Endodermal cell (in vitro differentiated cells): ENCODE measurements around the gene NOX3. TPM values are rescaled to one million over a fixed set of nuclear protein-coding genes. Genes with fewer than 3 reads are reported as not detected.

Experiments
- DNase-seq: peaks from one replicate; pipeline ENCODE4 v3.0.0-alpha.2; 2017
- H3K27ac ChIP-seq: 2 replicates; pipeline ENCODE4 v1.5.1; 2013; ENCODE audit warnings: mild to moderate bottlenecking, low read depth, low read length, moderate library complexity
- H3K27me3 ChIP-seq: 2 replicates; pipeline ENCODE4 v1.6.1; 2013; ENCODE audit warnings: mild to moderate bottlenecking, low read length, moderate library complexity; ENCODE audit not compliant: insufficient read depth, control insufficient read depth, poor library complexity, severe bottlenecking
- H3K36me3 ChIP-seq: 2 replicates; pipeline ENCODE4 v1.7.0; 2013; ENCODE audit warnings: mild to moderate bottlenecking, low read length, moderate library complexity; ENCODE audit not compliant: control insufficient read depth, insufficient read depth
- H3K4me1 ChIP-seq: one replicate; pipeline ENCODE4 v1.7.0; 2013; ENCODE audit warnings: low read length; ENCODE audit not compliant: control insufficient read depth, insufficient read depth
- H3K4me3 ChIP-seq: 2 replicates; pipeline ENCODE4 v1.5.1; 2013; ENCODE audit warnings: mild to moderate bottlenecking, low read length, moderate library complexity
- H3K9ac ChIP-seq: 2 replicates; pipeline ENCODE4 v1.6.1; 2013; ENCODE audit warnings: mild to moderate bottlenecking, low read length, moderate library complexity; ENCODE audit not compliant: poor library complexity, severe bottlenecking; ENCODE audit errors: extremely low read depth
- H3K9me3 ChIP-seq: 2 replicates; pipeline ENCODE4 v1.6.1; 2013; ENCODE audit warnings: mild to moderate bottlenecking, low read length, moderate library complexity; ENCODE audit not compliant: control insufficient read depth
- H3K27ac Mint-ChIP-seq: 2 replicates; pipeline ENCODE4 v1.8.0; 2020; ENCODE audit warnings: mixed read lengths
- H3K27me3 Mint-ChIP-seq: 2 replicates; pipeline ENCODE4 v1.8.0; 2021; ENCODE audit warnings: mild to moderate bottlenecking, mixed read lengths; ENCODE audit not compliant: insufficient read depth
- H3K36me3 Mint-ChIP-seq: 2 replicates; pipeline ENCODE4 v1.8.0; 2020; ENCODE audit warnings: low read depth, mixed read lengths
- H3K4me1 Mint-ChIP-seq: 2 replicates; pipeline ENCODE4 v1.8.0; 2020; ENCODE audit warnings: mixed read lengths
- H3K4me3 Mint-ChIP-seq: 2 replicates; pipeline ENCODE4 v1.8.0; 2020; ENCODE audit warnings: mild to moderate bottlenecking, moderate library complexity, mixed read lengths
- H3K9me3 Mint-ChIP-seq: 2 replicates; pipeline ENCODE4 v1.8.0; 2020; ENCODE audit warnings: mild to moderate bottlenecking, mixed read lengths
- WGBS, 2 experiments: methylation state at CpG; one replicate each; pipeline versions ENCODE4 v1.1.5 to v1.1.7; 2013; ENCODE audit warnings: missing lambda C conversion rate in 2 of 2, mixed read lengths in 1 of 2; ENCODE audit not compliant: insufficient coverage in 1 of 2, insufficient read length in 1 of 2; 5-methylcytosine and 5-hydroxymethylcytosine counted together
- total RNA-seq, 2 donors: library from RNA; stranded (reverse); fragmentation: NEBNext Ultra II Directional in 1 of 2; extraction: Animal tissue kit (Norgen Biotek cat#: 25700) in 1 of 2; gene quantifications; 2 replicates in 1 of 2; 3 replicates in 1 of 2; pipeline ENCODE4 v1.2.1, GENCODE V29; 2021
- TF ChIP-seq, protein P1 (sequence below): fragments of 200-600 bp; sonication (generic); conservative IDR thresholded peaks from 2 replicates; pipeline ENCODE4 v1.5.0; 2021; ENCODE audit warnings: antibody characterized with exemption, mild to moderate bottlenecking

The NOX3 gene
- total RNA-seq, 2 donors from 2014 or later = not detected

DNA sequence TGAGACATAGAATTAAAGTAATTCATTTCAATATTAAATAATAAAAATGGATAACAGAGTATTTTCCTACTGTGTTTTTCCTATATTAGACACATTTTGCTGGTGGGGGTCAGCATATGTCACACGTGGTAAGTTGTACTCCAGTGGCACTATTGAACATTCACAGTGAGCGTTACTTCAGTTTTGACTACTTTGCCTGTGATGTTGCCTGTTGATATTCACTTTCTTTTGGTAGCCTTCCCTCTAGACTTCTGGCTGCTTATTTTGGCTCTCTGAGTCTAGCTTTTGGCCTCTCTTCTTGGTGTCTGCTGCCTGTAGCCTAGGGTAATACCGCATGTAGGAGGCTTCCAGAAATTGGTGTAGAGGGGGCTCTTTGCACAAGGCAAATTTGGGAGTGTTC lies 76.9 kb downstream of the NOX3 start:
- Histone ChIP-seq H3K4me1 (no peaks in the 10 kb centered on the region), H3K27ac (no peak overlapping the region), H3K9me3 (no peaks in the 10 kb centered on the region), H3K4me3 (no peak overlapping the region), H3K36me3 (no peaks in the 10 kb centered on the region), H3K9ac (no peak overlapping the region), H3K27me3 (no peaks in the 10 kb centered on the region)
- Mint-ChIP-seq H3K9me3 (peaks cover 1% of the 10 kb centered on the region), H3K27ac (no peak overlapping the region), H3K4me1 (peaks cover 5% of the 10 kb centered on the region), H3K27me3 (no peaks in the 10 kb centered on the region), H3K36me3 (no peaks in the 10 kb centered on the region), H3K4me3 (no peak overlapping the region)
- TF ChIP-seq, protein P1, sequence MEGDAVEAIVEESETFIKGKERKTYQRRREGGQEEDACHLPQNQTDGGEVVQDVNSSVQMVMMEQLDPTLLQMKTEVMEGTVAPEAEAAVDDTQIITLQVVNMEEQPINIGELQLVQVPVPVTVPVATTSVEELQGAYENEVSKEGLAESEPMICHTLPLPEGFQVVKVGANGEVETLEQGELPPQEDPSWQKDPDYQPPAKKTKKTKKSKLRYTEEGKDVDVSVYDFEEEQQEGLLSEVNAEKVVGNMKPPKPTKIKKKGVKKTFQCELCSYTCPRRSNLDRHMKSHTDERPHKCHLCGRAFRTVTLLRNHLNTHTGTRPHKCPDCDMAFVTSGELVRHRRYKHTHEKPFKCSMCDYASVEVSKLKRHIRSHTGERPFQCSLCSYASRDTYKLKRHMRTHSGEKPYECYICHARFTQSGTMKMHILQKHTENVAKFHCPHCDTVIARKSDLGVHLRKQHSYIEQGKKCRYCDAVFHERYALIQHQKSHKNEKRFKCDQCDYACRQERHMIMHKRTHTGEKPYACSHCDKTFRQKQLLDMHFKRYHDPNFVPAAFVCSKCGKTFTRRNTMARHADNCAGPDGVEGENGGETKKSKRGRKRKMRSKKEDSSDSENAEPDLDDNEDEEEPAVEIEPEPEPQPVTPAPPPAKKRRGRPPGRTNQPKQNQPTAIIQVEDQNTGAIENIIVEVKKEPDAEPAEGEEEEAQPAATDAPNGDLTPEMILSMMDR = no peak
- no peak for DNase-seq
- WGBS, 2 experiments = 89 to 94% methylated on average over 2 to 3 of the region's 3 CpGs

DNA sequence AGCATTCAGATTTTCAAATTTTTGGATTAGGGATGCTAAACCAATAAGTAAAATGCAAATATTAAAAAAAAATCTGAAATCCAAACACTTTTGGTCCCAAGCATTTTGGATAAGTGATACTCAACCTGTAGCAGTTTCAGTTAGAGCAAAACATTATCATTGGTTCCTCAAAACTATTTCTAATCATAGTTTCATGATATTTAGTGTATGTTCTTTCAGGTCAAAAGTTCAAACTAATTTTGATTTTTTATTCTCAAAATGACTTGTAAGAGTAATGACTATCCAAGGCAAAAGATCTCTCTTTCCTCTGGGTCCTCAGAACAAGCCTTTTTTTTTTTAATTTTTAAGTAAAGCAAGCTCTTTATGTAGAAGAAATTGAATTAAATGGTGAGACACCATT lies 77.4 kb downstream of the NOX3 start:
- Histone ChIP-seq H3K4me3 (no peak overlapping the region), H3K4me1 (no peaks in the 10 kb centered on the region), H3K27ac (no peak overlapping the region), H3K36me3 (no peaks in the 10 kb centered on the region), H3K27me3 (no peaks in the 10 kb centered on the region), H3K9me3 (no peaks in the 10 kb centered on the region), H3K9ac (no peak overlapping the region)
- no peaks in the 10 kb centered on the region for H3K36me3 Mint-ChIP-seq
- H3K9me3 Mint-ChIP-seq = peaks cover 1% of the 10 kb centered on the region
- no peak overlapping the region for H3K27ac Mint-ChIP-seq
- H3K27me3 Mint-ChIP-seq = no peaks in the 10 kb centered on the region
- TF ChIP-seq, protein P1 = no peak
- peaks cover 5% of the 10 kb centered on the region for H3K4me1 Mint-ChIP-seq
- H3K4me3 Mint-ChIP-seq = no peak overlapping the region
- DNase-seq = no peak

DNA sequence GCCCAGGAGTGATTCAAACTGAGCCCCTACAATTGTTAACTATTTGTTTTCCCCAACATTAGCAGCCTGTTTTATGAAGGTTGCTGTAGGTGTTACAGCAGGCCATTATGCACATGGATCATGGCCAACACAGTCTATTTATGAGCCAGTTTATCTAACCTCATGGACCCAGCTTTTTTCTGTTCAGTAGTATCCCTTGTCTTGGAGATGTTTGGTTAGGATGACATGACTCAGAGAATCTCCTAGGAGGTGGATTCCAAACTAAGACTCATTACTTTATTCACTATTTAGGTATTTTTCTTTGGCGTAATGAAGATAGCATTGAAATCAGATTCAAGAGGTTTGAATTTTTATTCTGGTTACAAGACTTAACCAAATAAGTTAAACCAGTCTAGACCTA lies 78.6 kb downstream of the NOX3 start:
- Mint-ChIP-seq H3K27ac (no peak overlapping the region), H3K4me1 (peaks cover 5% of the 10 kb centered on the region), H3K9me3 (no peaks in the 10 kb centered on the region), H3K36me3 (no peaks in the 10 kb centered on the region), H3K27me3 (no peaks in the 10 kb centered on the region), H3K4me3 (no peak overlapping the region)
- TF ChIP-seq, protein P1 = no peak
- H3K9me3 ChIP-seq = no peaks in the 10 kb centered on the region
- H3K27me3 ChIP-seq = no peaks in the 10 kb centered on the region
- H3K36me3 ChIP-seq = no peaks in the 10 kb centered on the region
- H3K27ac ChIP-seq = no peak overlapping the region
- no peaks in the 10 kb centered on the region for H3K4me1 ChIP-seq
- no peak overlapping the region for H3K4me3 ChIP-seq
- no peak for DNase-seq
- WGBS, 2 experiments = 100% methylated on average over 1 of the region's 1 CpG
- no peak overlapping the region for H3K9ac ChIP-seq
